Uterus (tissue), 4 donors: ENCODE measurements around the gene HSCB. TPM values are rescaled to one million over a fixed set of nuclear protein-coding genes. Genes with fewer than 3 reads are reported as not detected.
"Not testable (repeated sequence)": the region's sequence is repeated elsewhere in the genome, so short reads cannot be mapped to it uniquely, and the experiment has no call there.

Experiments used
- DNase-seq, 2 donors: peaks; one replicate each; pipeline ENCODE4 v3.0.0-alpha.2; 2019 to 2020
- H3K27ac ChIP-seq, 2 donors: fragments of 200-600 bp; sonication (generic); 1 replicate in 1 of 2; 2 replicates in 1 of 2; pipeline ENCODE4 v1.5.1; 2016 to 2018
- H3K27me3 ChIP-seq, 2 donors: fragments of 200-600 bp; sonication (generic); one replicate each; pipeline ENCODE4 v1.5.1; 2018 to 2019; ENCODE audit warnings: control low read depth in 1 of 2
- H3K36me3 ChIP-seq, 2 donors: fragments of 200-600 bp; sonication (generic); one replicate each; pipeline ENCODE4 v1.5.1; 2019; ENCODE audit warnings: control low read depth in 1 of 2
- H3K4me1 ChIP-seq, 2 donors: fragments of 200-600 bp; sonication (generic); one replicate each; pipeline ENCODE4 v1.5.1; 2018 to 2019; ENCODE audit warnings: control low read depth in 1 of 2
- H3K4me3 ChIP-seq, 2 donors: fragments of 200-600 bp; sonication (generic); 1 replicate in 1 of 2; 2 replicates in 1 of 2; pipeline ENCODE4 v1.5.1; 2018 to 2019; ENCODE audit warnings: mild to moderate bottlenecking in 1 of 2
- H3K9me3 ChIP-seq, 2 donors: fragments of 200-600 bp; sonication (generic); one replicate each; pipeline ENCODE4 v1.5.1; 2019; ENCODE audit warnings: control low read depth in 1 of 2
- CTCF ChIP-seq, 4 experiments: fragments of 200-600 bp in 2 of 4; fragments of 450-650 bp in 2 of 4; sonication (generic) in 2 of 4; IDR thresholded peaks; one replicate each; pipeline ENCODE4 v1.5.1; 2016 to 2019; ENCODE audit warnings: antibody characterized with exemption in 4 of 4, mild to moderate bottlenecking in 2 of 4, moderate library complexity in 1 of 4
- POLR2A ChIP-seq, 2 donors: fragments of 450-650 bp; IDR thresholded peaks; one replicate each; pipeline ENCODE4 v1.6.1; 2016; ENCODE audit warnings: antibody characterized with exemption in 2 of 2, mild to moderate bottlenecking in 1 of 2, moderate library complexity in 1 of 2
- intact Hi-C: fragments of 100-400 bp; cut with DNase I; formaldehyde crosslinking; loops from one replicate; pipeline ENCODE4 v1.15.1; 2023; ENCODE audit warnings: low total_unique reads
- total RNA-seq, 4 donors: library from RNA; depleted of rRNA in 3 of 4; stranded (reverse); fragments of >200 nt in 3 of 4; gene quantifications; one replicate each; pipeline versions ENCODE4 v1.1.0 to v1.2.4, GENCODE V29; 2014 to 2023
- donor health status: DM: yes; HTN: yes; CAD: no.

Gene HSCB
- total RNA-seq, 4 donors from 2014 or later, result 13.6 to 52.4 (median 15.9) TPM

GRCh38 chr22:28800308-28801041, 58.6 kb downstream of the HSCB start, which contains the start of gene XBP1:
Gene XBP1, minus strand, starts transcription at chr22:28800569.
- intact Hi-C loops, result no loop called here
- peak; percentile 92 to 96 for DNase-seq
- H3K9me3 ChIP-seq, result no peaks in the 10 kb centered on the region
- no peaks in the 10 kb centered on the region for H3K27me3 ChIP-seq
- peak within 1 kb of the TSS; percentile 100 for H3K27ac ChIP-seq
- peak; percentile 100 for TF ChIP-seq POLR2A (IDR thresholded peaks at IDR 0.05)
- TF ChIP-seq CTCF (IDR thresholded peaks at IDR 0.05), result peak in 1 of 4 experiments; percentile 20
- H3K4me3 ChIP-seq, result peak within 1 kb of the TSS; percentile 90 to 92
- H3K36me3 ChIP-seq, result no peaks in the 10 kb centered on the region
- H3K4me1 ChIP-seq, result peaks cover 4 to 6% of the 10 kb centered on the region in 2 donors

GRCh38 chr22:28801845-28802594, 60.2 kb downstream of the HSCB start:
- Histone ChIP-seq H3K36me3 (no peaks in the 10 kb centered on the region), H3K4me1 (peaks cover 0 to 4% of the 10 kb centered on the region in 2 donors), H3K27ac (peak overlapping the region; percentile 100), H3K27me3 (no peaks in the 10 kb centered on the region), H3K9me3 (no peaks in the 10 kb centered on the region), H3K4me3 (peak overlapping the region in 1 of 2 donors; percentile 92)
- DNase-seq, result peak in 1 of 2 donors; percentile 39
- no peak for TF ChIP-seq POLR2A (IDR thresholded peaks at IDR 0.05)
- no peak for TF ChIP-seq CTCF (IDR thresholded peaks at IDR 0.05)
- intact Hi-C loops, result no loop called here

GRCh38 chr22:28802595-28803123, 60.8 kb downstream of the HSCB start:
- intact Hi-C loops, result no loop called here
- Histone ChIP-seq H3K4me1 (no peaks in the 10 kb centered on the region), H3K36me3 (no peaks in the 10 kb centered on the region), H3K27ac (peak overlapping the region; percentile 100), H3K27me3 (no peaks in the 10 kb centered on the region), H3K4me3 (peak overlapping the region in 1 of 2 donors; percentile 92), H3K9me3 (no peaks in the 10 kb centered on the region)
- TF ChIP-seq CTCF (IDR thresholded peaks at IDR 0.05) (peak in 1 of 4 experiments; percentile 5), POLR2A (IDR thresholded peaks at IDR 0.05) (no peak)
- DNase-seq, result no peak

GRCh38 chr22:28805426-28805825, 63.6 kb downstream of the HSCB start:
- H3K4me3 ChIP-seq, H3K27me3 ChIP-seq, H3K36me3 ChIP-seq, H3K4me1 ChIP-seq, intact Hi-C loops, H3K27ac ChIP-seq, DNase-seq, H3K9me3 ChIP-seq: not testable (repeated sequence)

Other genes starting within 250 kb of the HSCB start
- gene TTC28, start 62.2 kb upstream of the HSCB start, total RNA-seq, result 100 to 1,000 TPM in 2 of 4 donors, 10 to 100 TPM in 2; 43.8 to 130 (median 92.0) TPM
- 10 to 100 TPM in 1 of 4 donors, 1 to 10 TPM in 1, under 1 TPM in 1, not detected in 1; 0.26 to 14.5 (median 8.4) TPM for gene CHEK2, start 219 bp upstream of the HSCB start, total RNA-seq
- gene CCDC117, start 30.7 kb downstream of the HSCB start, total RNA-seq, result 10 to 100 TPM; 13.8 to 49.8 (median 19.5) TPM
- gene XBP1, start 58.5 kb downstream of the HSCB start, total RNA-seq, result 100 to 1,000 TPM in 3 of 4 donors, 10 to 100 TPM in 1; 64.0 to 231 (median 163) TPM
- 10 to 100 TPM in 2 of 4 donors, 1 to 10 TPM in 2; 6.1 to 23.2 (median 12.0) TPM for gene ZNRF3, start 141.5 kb downstream of the HSCB start, total RNA-seq